Sigmoid colon (tissue), 7 donors: ENCODE measurements around the gene KRTAP5-6. TPM values are rescaled to one million over a fixed set of nuclear protein-coding genes. Genes with fewer than 3 reads are reported as not detected.

Experiments used
- DNase-seq: peaks from one replicate; pipeline ENCODE4 v3.0.0-alpha.2; 2019
- H3K27ac ChIP-seq, 4 donors: fragments of 200-600 bp; sonication (generic); one replicate each; pipeline ENCODE4 v1.5.1; 2016 to 2019; ENCODE audit warnings: mild to moderate bottlenecking in 1 of 4
- H3K27me3 ChIP-seq, 3 donors: fragments of 200-600 bp; sonication (generic); one replicate each; pipeline ENCODE4 v1.5.1; 2019; ENCODE audit warnings: mild to moderate bottlenecking in 1 of 3
- H3K36me3 ChIP-seq, 4 donors: fragments of 200-600 bp; sonication (generic); one replicate each; pipeline ENCODE4 v1.5.1; 2016 to 2019
- H3K4me1 ChIP-seq, 4 donors: fragments of 200-600 bp; sonication (generic); one replicate each; pipeline ENCODE4 v1.5.1; 2017 to 2019
- H3K4me3 ChIP-seq, 4 donors: fragments of 200-600 bp; sonication (generic); one replicate each; pipeline ENCODE4 v1.5.1; 2017 to 2019; ENCODE audit warnings: mild to moderate bottlenecking in 2 of 4, moderate library complexity in 1 of 4
- H3K9me3 ChIP-seq, 4 donors: fragments of 200-600 bp in 3 of 4; sonication (generic) in 3 of 4; one replicate each; pipeline versions ENCODE4 v1.5.1 to v1.6.1; 2013 to 2019
- CTCF ChIP-seq, 4 experiments: fragments of 450-650 bp in 3 of 4; fragments of 200-600 bp in 1 of 4; IDR thresholded peaks; one replicate each; pipeline ENCODE4 v1.5.1; 2016 to 2019; ENCODE audit warnings: antibody characterized with exemption in 4 of 4, mild to moderate bottlenecking in 3 of 4, moderate library complexity in 2 of 4
- EP300 ChIP-seq, 4 donors: sonication (generic); formaldehyde crosslinking; IDR thresholded peaks; one replicate each; pipeline ENCODE4 v1.6.1; 2017; ENCODE audit warnings: antibody characterized with exemption in 4 of 4
- POLR2A ChIP-seq, 2 donors: fragments of 450-650 bp; IDR thresholded peaks; one replicate each; pipeline ENCODE4 v1.6.1; 2016; ENCODE audit warnings: antibody characterized with exemption in 2 of 2, mild to moderate bottlenecking in 2 of 2, moderate library complexity in 2 of 2
- POLR2AphosphoS5 ChIP-seq, 4 donors: sonication (generic); formaldehyde crosslinking; IDR thresholded peaks; one replicate each; pipeline ENCODE4 v1.6.1; 2017; ENCODE audit warnings: antibody characterized with exemption in 4 of 4
- WGBS, 2 donors: extraction: QIAGEN DNeasy Blood & Tissue Kit; methylation state at CpG; one replicate each; pipeline ENCODE4 v1.1.7; 2013; 5-methylcytosine and 5-hydroxymethylcytosine counted together
- intact Hi-C: fragments of 100-400 bp; cut with DNase I; formaldehyde crosslinking; loops from one replicate; pipeline ENCODE4 v1.15.1; 2023
- polyA plus RNA-seq, 3 donors: library from polyadenylated mRNA; stranded (reverse); fragments of 200-250 nt; gene quantifications; one replicate each; pipeline ENCODE4 v1.2.3, GENCODE V29; 2013
- total RNA-seq, 4 donors: library from RNA; depleted of rRNA; stranded (reverse); fragments of >200 nt; gene quantifications; one replicate each; pipeline ENCODE4 v1.1.0, GENCODE V29; 2016
- donor health status: healthy with polysubstance abuse.
- donor health status: Bipolar disorder and iron deficiency.
- donor health status: healthy.

The KRTAP5-6 gene
- total and polyA plus RNA-seq, 7 donors: not detected

GRCh38 chr11:1727096-1727690, 30.2 kb downstream of the KRTAP5-6 start:
- Histone ChIP-seq H3K27me3 (peaks cover 0 to 56% (median 28%) of the 10 kb centered on the region in 3 donors), H3K36me3 (no peaks in the 10 kb centered on the region), H3K4me1 (no peaks in the 10 kb centered on the region), H3K4me3 (no peak overlapping the region), H3K27ac (no peak overlapping the region), H3K9me3 (no peaks in the 10 kb centered on the region)
- 48 to 75% methylated on average over 11 of the region's 11 CpGs for WGBS, 2 donors
- intact Hi-C loops: no loop called here
- no peak for DNase-seq
- TF ChIP-seq POLR2AphosphoS5 (IDR thresholded peaks at IDR 0.05) (no peak), POLR2A (IDR thresholded peaks at IDR 0.05) (no peak), CTCF (IDR thresholded peaks at IDR 0.05) (no peak), EP300 (IDR thresholded peaks at IDR 0.05) (no peak)

GRCh38 chr11:1727861-1728260, 30.9 kb downstream of the KRTAP5-6 start:
- Histone ChIP-seq H3K9me3 (no peaks in the 10 kb centered on the region), H3K27ac (no peak overlapping the region), H3K27me3 (peaks cover 0 to 63% (median 32%) of the 10 kb centered on the region in 3 donors), H3K4me3 (no peak overlapping the region), H3K4me1 (no peaks in the 10 kb centered on the region), H3K36me3 (no peaks in the 10 kb centered on the region)
- DNase-seq: no peak
- WGBS, 2 donors: 63 to 77% methylated on average over 9 of the region's 9 CpGs
- TF ChIP-seq POLR2AphosphoS5 (IDR thresholded peaks at IDR 0.05): no peak
- TF ChIP-seq EP300 (IDR thresholded peaks at IDR 0.05): no peak
- TF ChIP-seq POLR2A (IDR thresholded peaks at IDR 0.05): no peak
- TF ChIP-seq CTCF (IDR thresholded peaks at IDR 0.05): no peak
- intact Hi-C loops: no loop called here

GRCh38 chr11:1728301-1728700, 31.3 kb downstream of the KRTAP5-6 start:
- no peak for DNase-seq
- intact Hi-C loops: no loop called here
- Histone ChIP-seq H3K4me3 (no peak overlapping the region), H3K27me3 (peaks cover 0 to 67% (median 37%) of the 10 kb centered on the region in 3 donors), H3K36me3 (no peaks in the 10 kb centered on the region), H3K27ac (no peak overlapping the region), H3K9me3 (no peaks in the 10 kb centered on the region), H3K4me1 (no peaks in the 10 kb centered on the region)
- TF ChIP-seq POLR2A (IDR thresholded peaks at IDR 0.05): no peak
- no peak for TF ChIP-seq CTCF (IDR thresholded peaks at IDR 0.05)
- TF ChIP-seq POLR2AphosphoS5 (IDR thresholded peaks at IDR 0.05): no peak
- TF ChIP-seq EP300 (IDR thresholded peaks at IDR 0.05): no peak
- WGBS, 2 donors: 47 to 69% methylated on average over 4 of the region's 4 CpGs

- no peaks in the 10 kb centered on the region for H3K36me3 ChIP-seq
- intact Hi-C loops: no loop called here
- H3K4me1 ChIP-seq: no peaks in the 10 kb centered on the region
- WGBS, 2 donors: 62 to 80% methylated on average over 25 of the region's 25 CpGs
- peaks cover 0 to 72% (median 44%) of the 10 kb centered on the region in 3 donors for H3K27me3 ChIP-seq
- TF ChIP-seq EP300 (IDR thresholded peaks at IDR 0.05): no peak
- TF ChIP-seq POLR2AphosphoS5 (IDR thresholded peaks at IDR 0.05): no peak
- TF ChIP-seq CTCF (IDR thresholded peaks at IDR 0.05): no peak
- TF ChIP-seq POLR2A (IDR thresholded peaks at IDR 0.05): no peak
- no peak overlapping the region for H3K4me3 ChIP-seq
- H3K9me3 ChIP-seq: no peaks in the 10 kb centered on the region
- no peak overlapping the region for H3K27ac ChIP-seq
- no peak for DNase-seq
Observed at GRCh38 chr11:1728931-1729691, 32.1 kb downstream of the KRTAP5-6 start.
